Calu3 (cell line): ENCODE measurements around the gene SYNGR4. TPM values are rescaled to one million over a fixed set of nuclear protein-coding genes. Genes with fewer than 3 reads are reported as not detected.

ENCODE experiments used
- BruUV-seq: library from RNA; stranded (reverse); fragments of 400-500 nt; replicated peaks from 2 replicates; lab custom pipeline; 2021; lab: Mats Ljungman, UMichigan
- CTCF ChIA-PET: fragments of 300-600 bp; sonication (Branson Sonifier 250); formaldehyde crosslinking; loops from one replicate; lab custom pipeline; 2022; ENCODE audit warnings: antibody characterized with exemption; lab: Charles Lee
- DNase-seq: peaks from one replicate; pipeline ENCODE4 v3.0.0; 2022
- H3K27ac Mint-ChIP-seq: one replicate; pipeline ENCODE4 v1.8.0; 2022; ENCODE audit warnings: mixed read lengths; ENCODE audit not compliant: unreplicated experiment
- H3K27me3 Mint-ChIP-seq: one replicate; pipeline ENCODE4 v1.8.0; 2022; ENCODE audit warnings: mixed read lengths; ENCODE audit not compliant: unreplicated experiment
- H3K36me3 Mint-ChIP-seq: one replicate; pipeline ENCODE4 v1.8.0; 2022; ENCODE audit warnings: mild to moderate bottlenecking, moderate library complexity, mixed read lengths; ENCODE audit not compliant: insufficient read depth, unreplicated experiment
- H3K4me1 Mint-ChIP-seq: one replicate; pipeline ENCODE4 v1.8.0; 2022; ENCODE audit warnings: mild to moderate bottlenecking, low read depth, mixed read lengths; ENCODE audit not compliant: unreplicated experiment
- H3K4me3 Mint-ChIP-seq: one replicate; pipeline ENCODE4 v1.8.0; 2022; ENCODE audit warnings: mild to moderate bottlenecking, low read depth, moderate library complexity, mixed read lengths; ENCODE audit not compliant: unreplicated experiment
- H3K9me3 Mint-ChIP-seq: one replicate; pipeline ENCODE4 v1.8.0; 2022; ENCODE audit warnings: low read depth, mixed read lengths; ENCODE audit not compliant: unreplicated experiment
- CTCF ChIP-seq: fragments of 200-600 bp; IDR thresholded peaks from one replicate; pipeline ENCODE4 v1.8.0; 2022; ENCODE audit warnings: antibody characterized with exemption; ENCODE audit not compliant: unreplicated experiment
- intact Hi-C: fragments of 100-400 bp; cut with micrococcal nuclease; formaldehyde crosslinking; loops from one replicate; pipeline ENCODE4 v1.10.0; 2022; ENCODE audit not compliant: unreplicated experiment
- total RNA-seq: library from RNA; stranded (reverse); gene quantifications from 2 replicates; pipeline ENCODE4 v1.2.3, GENCODE V29; 2022

Gene SYNGR4
- total RNA-seq, 1 experiment from 2014 or later, result not detected

- Mint-ChIP-seq H3K4me1 (peaks cover 39% of the 10 kb centered on the region), H3K4me3 (peak overlapping the region; percentile 79)
- intact Hi-C loops, result loop anchor here (1.0 kb wide), 2 partner anchors 13 to 264 kb away; no protein-coding TSS in a partner anchor
Measured at GRCh38 chr19:48319647-48320541, 44.3 kb upstream of the SYNGR4 start.

GRCh38 chr19:48321372-48321621 lies 42.9 kb upstream of the SYNGR4 start:
- intact Hi-C loops, result no loop called here
- BruUV-seq, result no TSS peak
- DNase-seq, result peak; percentile 98
- no peaks in the 10 kb centered on the region for H3K9me3 Mint-ChIP-seq
- CTCF ChIA-PET, result interaction anchor here (0.6 to 4.9 kb wide), 14 partner anchors 8 to 291 kb away, joined by 3 to 159 read pairs (median 4); no protein-coding TSS in a partner anchor
- peaks cover 50% of the 10 kb centered on the region for H3K36me3 Mint-ChIP-seq
- peak overlapping the region; percentile 79 for H3K4me3 Mint-ChIP-seq
- H3K4me1 Mint-ChIP-seq, result peaks cover 53% of the 10 kb centered on the region
- H3K27ac Mint-ChIP-seq, result peak overlapping the region; percentile 83
- no peak for TF ChIP-seq CTCF
- peaks cover 16% of the 10 kb centered on the region for H3K27me3 Mint-ChIP-seq

More at GRCh38 chr19:48319647-48320541, 44.3 kb upstream of the SYNGR4 start:
- H3K9me3 Mint-ChIP-seq, result no peaks in the 10 kb centered on the region
- CTCF ChIA-PET, result interaction anchor here (0.6 to 4.9 kb wide), 10 partner anchors 10 to 289 kb away, joined by 3 to 159 read pairs (median 4); partner anchors contain the start of genes GRWD1 and KDELR1
- peaks cover 16% of the 10 kb centered on the region for H3K27me3 Mint-ChIP-seq
- peak; percentile 94 for DNase-seq
- BruUV-seq, result no TSS peak
- peak; percentile 87 for TF ChIP-seq CTCF
- H3K36me3 Mint-ChIP-seq, result peaks cover 36% of the 10 kb centered on the region
- H3K27ac Mint-ChIP-seq, result peak overlapping the region; percentile 83

- Mint-ChIP-seq H3K27me3 (peaks cover 16% of the 10 kb centered on the region), H3K4me1 (peaks cover 59% of the 10 kb centered on the region), H3K9me3 (no peaks in the 10 kb centered on the region), H3K36me3 (peaks cover 56% of the 10 kb centered on the region), H3K4me3 (peak overlapping the region; percentile 79), H3K27ac (peak overlapping the region; percentile 83)
- CTCF ChIA-PET, result interaction anchor here (0.6 to 4.9 kb wide), 14 partner anchors 8 to 291 kb away, joined by 3 to 159 read pairs (median 4); partner anchors contain the start of gene KDELR1
- TF ChIP-seq CTCF, result no peak
- intact Hi-C loops, result no loop called here
- BruUV-seq, result TSS peak; percentile 75
- DNase-seq, result peak; percentile 100
Measured at GRCh38 chr19:48321622-48322591, 42.3 kb upstream of the SYNGR4 start.
